ENCODE results near the gene PDZD7. TPM values are rescaled to one million over a fixed set of nuclear protein-coding genes. Genes with fewer than 3 reads are reported as not detected.

PDZD7 gene
- total and polyA plus RNA-seq, 2 of the 8 experiments (the other 6 are each of a cell fraction or from before 2014, with no cell fraction given) = 0.88 to 1.6 TPM

DNA sequence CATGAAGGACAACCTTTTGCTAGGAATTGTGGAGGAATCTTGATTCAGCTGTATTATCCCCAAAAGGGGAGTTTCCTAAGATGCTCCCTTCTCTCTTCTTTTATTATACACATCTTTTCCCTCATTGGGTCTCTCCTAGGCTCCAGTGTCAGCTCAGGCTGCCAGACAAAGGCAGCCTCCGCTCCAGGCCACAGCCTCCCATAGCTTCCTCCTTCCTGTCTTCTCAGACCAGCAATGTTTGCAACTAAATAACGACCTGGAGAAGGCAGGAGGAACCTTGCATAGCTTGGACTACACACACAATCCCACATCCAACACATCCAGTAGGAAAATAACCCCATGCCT lies 12.4 kb upstream of the PDZD7 start:
- ChIA-PET POLR2A (ENCODE audit: partially characterized antibody) (interaction anchor here (0.8 to 2.1 kb wide), 7 partner anchors 13 to 47 kb away, joined by 3 to 24 read pairs (median 4); partner anchors contain the start of genes KAZALD1, PDZD7 and SFXN3), CTCF (ENCODE audit: partially characterized antibody) (interaction anchor here (0.7 to 51.8 kb wide), 20 partner anchors 17 to 300 kb away, joined by 3 to 2176 read pairs (median 4); partner anchors contain the start of genes KAZALD1, PDZD7 and SFXN3)
- Histone ChIP-seq H2AFZ (ENCODE audit: low read length) (peak overlapping the region; percentile 93), H3K23ac (ENCODE audit: insufficient read length) (no peak overlapping the region), H3K23me2 (ENCODE audit: low read depth, low read length) (peaks cover 5% of the 10 kb centered on the region; the same call in 1 of the 2 replicates), H2BK15ac (ENCODE audit: low read length) (no peak overlapping the region), H2BK120ac (replicated peaks; ENCODE audit: low read depth, low read length) (no peak overlapping the region), H3K14ac (ENCODE audit: insufficient read length) (no peak overlapping the region), H3K79me2 (ENCODE audit: control insufficient read depth in 1 of 2, insufficient read depth in 2 of 2, low read length in 2 of 2) (no peaks in the 10 kb centered on the region), H2BK20ac (ENCODE audit: low read length) (no peak overlapping the region), H3K36me3 (ENCODE audit: control insufficient read depth in 2 of 4, insufficient read depth in 4 of 4, low read length in 3 of 4) (no peaks in the 10 kb centered on the region), H3K4me2 (ENCODE audit: insufficient read depth in 1 of 2, low read depth in 2 of 2, low read length in 2 of 2) (peak overlapping the region; percentile 75 to 86), H3K79me1 (ENCODE audit: low read depth, low read length) (no peaks in the 10 kb centered on the region), H4K91ac (replicated peaks; ENCODE audit: insufficient read length, low read length) (no peak overlapping the region), H2BK5ac (ENCODE audit: low read depth, low read length) (no peak overlapping the region), H3K4ac (replicated peaks; ENCODE audit: insufficient read length, low read depth, low read length) (no peak overlapping the region), H4K5ac (ENCODE audit: insufficient read length, low read depth, low read length) (no peak overlapping the region), H3K9ac (replicated peaks in 1 of 4; ENCODE audit: extremely low read depth in 1 of 4, low read depth in 3 of 4, low read length in 3 of 4) (peak overlapping the region in 3 of 4 experiments; percentile 53 to 79 (median 58); a peak in 6 of 7 replicates), H3K18ac (ENCODE audit: extremely low read depth, low read length) (no peak overlapping the region), H3K27me3 (replicated peaks in 1 of 4; ENCODE audit: control insufficient read depth in 3 of 4, extremely low read depth in 1 of 4, insufficient read depth in 3 of 4, low read length in 3 of 4) (peaks cover 23 to 47% (median 41%) of the 10 kb centered on the region in 4 experiments), H3K9me3 (ENCODE audit: insufficient read depth in 2 of 2, low read depth in 1 of 2, low read length in 1 of 2) (no peaks in the 10 kb centered on the region), H3K27ac (ENCODE audit: low read depth, low read length) (no peak overlapping the region), H3K4me1 (replicated peaks in 1 of 4; ENCODE audit: control insufficient read depth in 3 of 4, insufficient read depth in 4 of 4, low read length in 3 of 4) (peaks cover 3 to 27% (median 17%) of the 10 kb centered on the region in 4 experiments), H4K8ac (ENCODE audit: extremely low read depth, insufficient read depth, low read length) (peak overlapping the region; percentile 53; the same call in 1 of the 2 replicates), H3K56ac (replicated peaks; ENCODE audit: insufficient read length, low read depth, low read length) (no peak overlapping the region), H2AK5ac (ENCODE audit: low read depth, low read length) (no peak overlapping the region), H2BK12ac (ENCODE audit: low read depth, low read length) (no peak overlapping the region), H3K4me3 (ENCODE audit: extremely low read depth in 1 of 4, insufficient read depth in 2 of 4, low read depth in 3 of 4, low read length in 4 of 4) (peak overlapping the region; percentile 65 to 82 (median 73); a peak in 7 of 8 replicates), H4K20me1 (replicated peaks in 1 of 2; ENCODE audit: control insufficient read depth in 1 of 2, insufficient read depth in 2 of 2, low read length in 2 of 2) (peaks cover 3 to 6% of the 10 kb centered on the region in 2 experiments)
- WGBS, 2 experiments (ENCODE audit: extremely low coverage in 1 of 2, insufficient coverage in 1 of 2, insufficient read length in 1 of 2, insufficient replicate concordance in 2 of 2, low coverage in 1 of 2, low lambda C conversion rate in 2 of 2, missing lambda C conversion rate in 1 of 2) = 20% methylated on average over 2 of the region's 2 CpGs; no CpG with 5 or more reads in 1 of the 2 experiments
- TF ChIP-seq RAD21 (IDR thresholded peaks at IDR 0.05 in 1 of 2, conservative IDR thresholded peaks at IDR 0.05 in 1 of 2; ENCODE audit: low read depth in 2 of 2, low read length in 2 of 2) = no peak
- FAIRE-seq (no peak), DNase-seq (ENCODE audit: low read depth in 1 of 2, low spot score in 2 of 2) (no peak)

Measured in H1 (cell line).